Activated T-helper 2 cell treated with anti-CD3 and anti-CD28 coated beads, Interferon-gamma antibody, Interleukin-2, Interleukin-4, amounts not matched to agents 10 μg/mL and 5 μg/mL and 100 μg/mL, durations not matched to agents 14 hours and 24 hours and 36 hours (primary cell): ENCODE results near the gene TTI1. TPM values are rescaled to one million over a fixed set of nuclear protein-coding genes. Genes with fewer than 3 reads are reported as not detected.

Source experiments
- DNase-seq: peaks from one replicate; pipeline ENCODE4 v3.0.0; 2021; ENCODE audit warnings: low spot score
- H3K27ac Mint-ChIP-seq: one replicate; pipeline ENCODE4 v1.8.0; 2021; ENCODE audit warnings: mixed read lengths
- H3K27me3 Mint-ChIP-seq: one replicate; pipeline ENCODE4 v1.8.0; 2021; ENCODE audit warnings: low read depth, mixed read lengths
- H3K36me3 Mint-ChIP-seq: one replicate; pipeline ENCODE4 v1.8.0; 2021; ENCODE audit warnings: low read depth, mixed read lengths
- H3K4me1 Mint-ChIP-seq: one replicate; pipeline ENCODE4 v1.8.0; 2021; ENCODE audit warnings: low read depth, mixed read lengths
- H3K4me3 Mint-ChIP-seq: one replicate; pipeline ENCODE4 v1.8.0; 2021; ENCODE audit warnings: low read depth, mild to moderate bottlenecking, moderate library complexity, mixed read lengths
- H3K9me3 Mint-ChIP-seq: one replicate; pipeline ENCODE4 v1.8.0; 2021; ENCODE audit warnings: mixed read lengths
- intact Hi-C: fragments of 100-400 bp; cut with micrococcal nuclease; formaldehyde crosslinking; loops from one replicate; pipeline ENCODE4 v1.15.1; 2023
- total RNA-seq: library from RNA; stranded (reverse); gene quantifications from 2 replicates; pipeline ENCODE4 v1.2.3, GENCODE V29; 2022

Gene TTI1
- total RNA-seq, 1 donor from 2014 or later = 35.7 TPM

GRCh38 chr20:37988306-37988954, 44.8 kb downstream of the TTI1 start:
- peaks cover 27% of the 10 kb centered on the region for H3K4me1 Mint-ChIP-seq
- H3K36me3 Mint-ChIP-seq = peaks cover 40% of the 10 kb centered on the region
- no peak overlapping the region for H3K4me3 Mint-ChIP-seq
- no peak for DNase-seq
- H3K27me3 Mint-ChIP-seq = no peaks in the 10 kb centered on the region
- intact Hi-C loops = no loop called here
- H3K27ac Mint-ChIP-seq = no peak overlapping the region
- no peaks in the 10 kb centered on the region for H3K9me3 Mint-ChIP-seq

- H3K4me1 Mint-ChIP-seq = peaks cover 26% of the 10 kb centered on the region
- H3K4me3 Mint-ChIP-seq = no peak overlapping the region
- no peak overlapping the region for H3K27ac Mint-ChIP-seq
- H3K27me3 Mint-ChIP-seq = no peaks in the 10 kb centered on the region
- H3K9me3 Mint-ChIP-seq = no peaks in the 10 kb centered on the region
- no peak for DNase-seq
- intact Hi-C loops = no loop called here
- H3K36me3 Mint-ChIP-seq = peaks cover 45% of the 10 kb centered on the region
Measured at GRCh38 chr20:37987602-37988290, 45.5 kb downstream of the TTI1 start.

GRCh38 chr20:37986873-37987601, 46.2 kb downstream of the TTI1 start:
- intact Hi-C loops = no loop called here
- no peak for DNase-seq
- no peaks in the 10 kb centered on the region for H3K9me3 Mint-ChIP-seq
- no peak overlapping the region for H3K27ac Mint-ChIP-seq
- H3K36me3 Mint-ChIP-seq = peaks cover 50% of the 10 kb centered on the region
- no peak overlapping the region for H3K4me3 Mint-ChIP-seq
- no peaks in the 10 kb centered on the region for H3K27me3 Mint-ChIP-seq
- peaks cover 24% of the 10 kb centered on the region for H3K4me1 Mint-ChIP-seq

GRCh38 chr20:37986044-37986858, 47.0 kb downstream of the TTI1 start:
- Mint-ChIP-seq H3K27me3 (no peaks in the 10 kb centered on the region), H3K27ac (no peak overlapping the region), H3K4me3 (no peak overlapping the region), H3K9me3 (no peaks in the 10 kb centered on the region), H3K4me1 (peaks cover 18% of the 10 kb centered on the region), H3K36me3 (peaks cover 49% of the 10 kb centered on the region)
- intact Hi-C loops = no loop called here
- DNase-seq = no peak

DNA sequence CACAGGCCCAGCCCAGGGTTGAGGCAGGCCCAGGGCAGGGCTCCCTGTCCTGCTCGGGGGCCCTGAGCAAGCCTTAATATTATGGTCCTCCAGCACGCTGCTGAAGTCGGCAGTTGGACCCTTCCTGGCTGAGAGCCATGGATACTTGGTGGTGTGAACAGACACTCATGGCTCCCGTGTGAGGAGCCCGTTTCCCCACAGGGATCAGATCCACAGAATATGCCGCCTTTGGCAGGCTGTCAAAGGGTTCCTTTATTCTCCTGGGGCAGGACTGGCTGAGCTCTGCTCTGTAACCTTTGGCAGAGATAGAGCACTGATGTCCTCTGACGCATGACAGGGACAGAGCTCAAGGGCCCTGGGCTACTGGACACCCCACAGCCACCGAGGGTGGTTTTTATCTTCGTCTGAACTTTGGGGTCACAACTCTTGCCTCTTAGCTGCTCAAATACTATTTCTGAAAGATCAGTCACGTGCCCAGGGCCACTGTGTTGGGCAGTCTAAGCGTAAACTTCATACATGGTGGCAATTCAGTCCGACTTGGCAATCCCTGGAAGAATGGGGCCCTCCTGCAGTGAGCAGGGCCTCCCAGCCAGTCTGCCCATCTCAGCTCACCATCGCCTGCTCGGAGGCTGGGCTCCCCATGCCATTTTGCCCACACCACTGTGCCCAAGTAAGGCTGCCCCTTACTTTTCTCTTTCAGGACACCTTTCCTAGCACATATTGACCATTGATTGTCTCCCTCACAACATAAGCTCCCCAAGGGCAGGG, 49.1 kb downstream of the TTI1 start:
- Mint-ChIP-seq H3K27me3 (no peaks in the 10 kb centered on the region), H3K9me3 (no peaks in the 10 kb centered on the region), H3K4me1 (no peaks in the 10 kb centered on the region), H3K4me3 (no peak overlapping the region), H3K36me3 (peaks cover 33% of the 10 kb centered on the region), H3K27ac (no peak overlapping the region)
- no peak for DNase-seq
- intact Hi-C loops = no loop called here

- H3K36me3 Mint-ChIP-seq = peaks cover 24% of the 10 kb centered on the region
- H3K9me3 Mint-ChIP-seq = no peaks in the 10 kb centered on the region
- intact Hi-C loops = no loop called here
- H3K27me3 Mint-ChIP-seq = no peaks in the 10 kb centered on the region
- H3K4me3 Mint-ChIP-seq = no peak overlapping the region
- no peaks in the 10 kb centered on the region for H3K4me1 Mint-ChIP-seq
- no peak for DNase-seq
- no peak overlapping the region for H3K27ac Mint-ChIP-seq
Measured at GRCh38 chr20:37983286-37983685, 50.0 kb downstream of the TTI1 start.

- no peak overlapping the region for H3K27ac Mint-ChIP-seq
- intact Hi-C loops = no loop called here
- peaks cover 22% of the 10 kb centered on the region for H3K36me3 Mint-ChIP-seq
- no peaks in the 10 kb centered on the region for H3K9me3 Mint-ChIP-seq
- H3K4me1 Mint-ChIP-seq = peaks cover 2% of the 10 kb centered on the region
- no peak overlapping the region for H3K4me3 Mint-ChIP-seq
- DNase-seq = no peak
- H3K27me3 Mint-ChIP-seq = no peaks in the 10 kb centered on the region
Measured at GRCh38 chr20:37981568-37981967, 51.7 kb downstream of the TTI1 start.

GRCh38 chr20:37980876-37981275, 52.4 kb downstream of the TTI1 start:
- Mint-ChIP-seq H3K4me1 (peaks cover 2% of the 10 kb centered on the region), H3K4me3 (no peak overlapping the region), H3K27ac (no peak overlapping the region), H3K36me3 (peaks cover 22% of the 10 kb centered on the region), H3K27me3 (no peaks in the 10 kb centered on the region), H3K9me3 (no peaks in the 10 kb centered on the region)
- intact Hi-C loops = no loop called here
- no peak for DNase-seq

DNA sequence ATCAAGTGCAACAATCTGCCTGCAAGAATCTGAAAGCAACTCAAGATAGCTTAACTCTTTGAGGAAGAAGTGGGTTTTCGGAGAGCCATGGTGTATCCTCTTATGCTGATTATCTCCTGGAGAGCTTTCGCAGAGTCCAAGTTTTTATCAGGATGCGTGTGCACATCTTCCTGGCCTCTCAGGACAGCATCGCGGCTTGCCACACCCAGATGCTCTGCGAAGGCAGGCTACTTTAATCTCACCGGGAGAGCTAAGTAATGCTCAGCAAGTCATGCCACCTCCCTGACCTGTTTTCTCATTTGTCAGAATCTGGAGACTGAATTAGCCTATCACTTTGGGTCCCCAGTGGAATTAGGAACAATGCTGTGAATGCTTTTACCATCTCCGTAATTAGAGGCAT, 52.9 kb downstream of the TTI1 start:
- no peak for DNase-seq
- Mint-ChIP-seq H3K4me1 (peaks cover 2% of the 10 kb centered on the region), H3K9me3 (no peaks in the 10 kb centered on the region), H3K36me3 (peaks cover 22% of the 10 kb centered on the region), H3K4me3 (no peak overlapping the region), H3K27ac (no peak overlapping the region), H3K27me3 (no peaks in the 10 kb centered on the region)
- intact Hi-C loops = no loop called here

DNA sequence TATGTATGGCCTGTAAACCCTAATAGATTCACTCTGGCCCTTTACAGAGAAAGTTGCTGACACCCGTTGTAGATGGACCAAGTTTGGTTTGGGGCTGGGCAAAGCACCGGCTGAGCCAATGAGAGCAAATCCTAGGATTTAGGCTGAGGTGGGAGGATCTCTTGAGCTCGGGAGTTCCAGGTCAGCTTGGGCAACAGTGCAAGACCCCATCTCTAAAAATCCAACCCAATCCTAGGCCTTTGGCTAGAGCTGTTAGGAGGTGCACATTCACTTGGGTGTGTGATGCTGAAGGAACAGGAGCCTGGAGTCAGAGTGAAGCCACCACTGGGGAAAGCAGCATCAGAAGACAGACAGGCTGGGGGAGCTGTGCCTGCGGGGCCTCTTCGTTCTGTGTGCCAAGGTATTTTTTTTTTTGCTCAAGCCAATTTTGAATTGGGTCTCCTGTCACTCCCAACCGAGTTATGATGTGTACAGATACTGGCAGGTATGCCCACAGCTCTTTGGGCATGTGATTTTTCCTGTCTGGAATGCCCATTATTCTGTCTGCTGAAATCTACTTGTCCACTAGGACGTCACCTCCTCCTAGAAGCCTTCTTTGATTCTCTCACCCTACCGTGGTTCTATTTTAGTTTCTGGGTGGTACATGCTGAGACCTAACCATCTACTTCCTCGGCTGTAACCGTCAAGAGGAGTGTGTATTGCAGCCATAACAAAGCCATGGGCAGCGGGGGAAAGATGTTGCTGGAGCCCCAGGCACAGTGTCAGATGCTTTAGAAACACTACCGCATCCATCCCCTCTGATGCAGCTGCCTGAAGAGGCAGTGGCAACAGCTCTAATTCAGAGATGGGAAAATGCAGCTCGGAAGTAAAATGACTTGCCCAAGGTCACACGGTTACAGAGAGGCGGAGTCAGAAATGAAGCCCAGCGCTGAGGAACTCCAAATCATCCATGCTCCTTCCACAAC, 54.0 kb downstream of the TTI1 start:
- no peak overlapping the region for H3K27ac Mint-ChIP-seq

GRCh38 chr20:37977786-37978185, 55.5 kb downstream of the TTI1 start:
- no peak for DNase-seq
- H3K27me3 Mint-ChIP-seq = no peaks in the 10 kb centered on the region
- intact Hi-C loops = no loop called here
- H3K4me3 Mint-ChIP-seq = no peak overlapping the region
- no peaks in the 10 kb centered on the region for H3K9me3 Mint-ChIP-seq
- peaks cover 2% of the 10 kb centered on the region for H3K4me1 Mint-ChIP-seq
- no peak overlapping the region for H3K27ac Mint-ChIP-seq
- H3K36me3 Mint-ChIP-seq = peaks cover 11% of the 10 kb centered on the region

More for the DNA sequence above, 54.0 kb downstream of the TTI1 start:
- H3K4me3 Mint-ChIP-seq = no peak overlapping the region
- no peaks in the 10 kb centered on the region for H3K9me3 Mint-ChIP-seq
- H3K27me3 Mint-ChIP-seq = no peaks in the 10 kb centered on the region
- no peak for DNase-seq
- peaks cover 17% of the 10 kb centered on the region for H3K36me3 Mint-ChIP-seq
- intact Hi-C loops = no loop called here
- peaks cover 2% of the 10 kb centered on the region for H3K4me1 Mint-ChIP-seq
